Right renal pelvis (tissue), 4 donors: ENCODE results near the gene SMAD3. TPM values are rescaled to one million over a fixed set of nuclear protein-coding genes. Genes with fewer than 3 reads are reported as not detected.

Experiments
- DNase-seq, 4 donors: peaks; one replicate each; pipeline ENCODE4 v3.0.0-alpha.2; 2013; ENCODE audit warnings: low read depth in 4 of 4, low spot score in 3 of 4, missing footprints in 1 of 4
- polyA plus RNA-seq, 4 donors: library from polyadenylated mRNA; unstranded; fragments of 120-200 nt; gene quantifications; one replicate each; pipeline ENCODE4 v1.2.1, GENCODE V29; 2013; ENCODE audit not compliant: insufficient read length in 4 of 4

The SMAD3 gene
- polyA plus RNA-seq, 4 donors: 47.5 to 53.1 (median 50.2) TPM

DNA sequence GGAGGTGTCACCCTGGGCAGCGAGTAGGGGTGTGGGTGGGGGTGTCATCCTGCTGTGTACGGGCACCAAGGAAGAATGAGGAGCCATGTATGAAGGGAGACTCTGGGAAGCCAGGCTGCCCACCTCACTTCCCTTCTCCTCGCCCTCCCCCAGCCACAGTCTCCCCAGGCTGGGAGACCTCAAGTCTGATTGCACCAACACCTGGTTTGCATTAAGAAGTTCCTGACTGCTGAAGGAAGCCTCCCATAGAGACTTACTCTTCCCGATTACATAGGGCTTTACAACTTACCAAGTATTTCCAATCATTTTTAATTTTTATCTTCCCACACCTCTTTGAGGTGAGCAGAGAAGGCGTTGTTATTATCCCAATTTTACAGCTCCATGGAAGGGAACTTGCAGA is 29.5 kb upstream of the SMAD3 start:
- DNase-seq: no peak

DNA sequence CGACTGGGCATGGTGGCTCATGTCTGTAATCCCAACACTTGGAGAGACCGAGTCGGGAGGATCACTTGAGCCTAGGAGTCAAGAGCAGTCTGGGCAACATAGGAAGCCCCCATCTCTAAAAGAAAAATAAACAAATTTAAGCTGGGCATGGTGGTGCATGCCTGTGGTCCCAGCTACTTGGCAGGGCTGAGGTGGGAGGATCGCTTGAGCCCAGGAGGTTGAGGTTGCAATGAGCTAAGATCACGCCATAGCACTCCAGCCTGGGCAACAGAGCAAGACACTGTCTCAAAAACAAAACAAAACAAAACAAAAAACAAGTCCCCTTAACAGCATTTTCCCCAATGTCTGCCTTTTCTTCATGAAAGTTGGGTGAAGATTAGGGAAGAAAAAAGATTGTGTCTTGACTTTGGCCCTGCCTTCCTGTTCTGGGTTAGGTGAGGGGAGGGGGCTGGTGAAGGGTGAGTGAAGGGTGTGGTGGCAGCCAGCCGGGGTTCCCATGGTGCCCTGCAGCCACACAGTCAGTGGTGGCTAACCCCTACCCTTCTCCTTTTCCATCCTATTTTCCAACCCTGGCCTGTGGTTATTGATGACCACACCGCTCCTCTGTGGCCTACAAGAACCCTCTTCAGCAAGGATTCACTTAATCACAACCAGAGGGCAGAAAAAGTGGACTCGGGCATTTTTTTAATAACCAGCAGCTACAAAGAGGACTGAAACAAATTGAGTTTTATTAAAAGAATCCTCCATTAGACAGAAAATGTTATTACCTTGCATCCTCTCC is 28.4 kb upstream of the SMAD3 start:
- DNase-seq: no peak

DNA sequence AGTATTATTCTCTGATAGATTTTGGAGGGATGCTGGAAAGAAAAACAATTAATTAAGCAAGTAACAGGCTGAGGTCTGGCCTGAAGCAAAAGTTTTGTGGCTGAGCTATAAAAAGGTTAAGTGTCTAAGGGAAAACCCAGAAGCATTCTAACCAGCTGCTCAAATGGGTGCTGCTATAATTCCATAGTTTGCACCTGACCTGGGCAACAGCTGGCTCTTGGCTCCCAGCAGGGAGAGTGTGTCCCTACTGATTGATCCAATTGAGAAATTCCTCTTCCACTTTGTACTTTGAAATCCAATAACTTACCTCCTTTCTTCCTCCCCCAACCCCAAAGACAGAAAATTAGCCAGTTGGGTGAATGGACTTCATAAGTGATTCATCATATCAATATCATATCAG is 27.7 kb upstream of the SMAD3 start:
- DNase-seq: no peak

- no peak for DNase-seq
These were observed 26.7 kb upstream of the SMAD3 start for GRCh38 chr15:67038736-67039135.

- no peak for DNase-seq
These were observed 25.9 kb upstream of the SMAD3 start for GRCh38 chr15:67039384-67040075.

DNA sequence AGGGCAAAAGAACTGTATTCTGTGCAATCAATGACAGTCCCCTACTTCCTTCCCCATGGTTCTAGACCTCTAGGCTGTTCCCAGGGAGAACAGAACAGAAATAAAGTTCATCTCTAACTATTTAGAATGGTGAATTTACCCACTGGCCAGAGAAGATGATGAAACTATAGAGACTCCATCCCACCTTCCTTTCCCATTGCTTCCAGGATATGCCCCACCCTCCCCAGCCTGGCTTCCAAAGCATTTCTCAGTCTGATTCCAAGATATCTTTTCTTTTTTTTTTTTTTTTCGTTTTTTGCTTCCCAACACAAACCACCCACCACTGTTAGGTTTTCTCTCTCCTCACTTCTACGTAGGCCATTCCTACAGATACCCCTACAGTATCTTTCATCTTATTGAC is 25.1 kb upstream of the SMAD3 start:
- no peak for DNase-seq

- no peak for DNase-seq
These were observed 22.8 kb upstream of the SMAD3 start for GRCh38 chr15:67042551-67043142.

- DNase-seq: no peak
These were observed 21.2 kb upstream of the SMAD3 start for GRCh38 chr15:67043939-67044771.

- no peak for DNase-seq
These were observed 18.2 kb upstream of the SMAD3 start for GRCh38 chr15:67047149-67047661.

GRCh38 chr15:67048281-67049279 is 16.8 kb upstream of the SMAD3 start:
- DNase-seq: no peak

DNA sequence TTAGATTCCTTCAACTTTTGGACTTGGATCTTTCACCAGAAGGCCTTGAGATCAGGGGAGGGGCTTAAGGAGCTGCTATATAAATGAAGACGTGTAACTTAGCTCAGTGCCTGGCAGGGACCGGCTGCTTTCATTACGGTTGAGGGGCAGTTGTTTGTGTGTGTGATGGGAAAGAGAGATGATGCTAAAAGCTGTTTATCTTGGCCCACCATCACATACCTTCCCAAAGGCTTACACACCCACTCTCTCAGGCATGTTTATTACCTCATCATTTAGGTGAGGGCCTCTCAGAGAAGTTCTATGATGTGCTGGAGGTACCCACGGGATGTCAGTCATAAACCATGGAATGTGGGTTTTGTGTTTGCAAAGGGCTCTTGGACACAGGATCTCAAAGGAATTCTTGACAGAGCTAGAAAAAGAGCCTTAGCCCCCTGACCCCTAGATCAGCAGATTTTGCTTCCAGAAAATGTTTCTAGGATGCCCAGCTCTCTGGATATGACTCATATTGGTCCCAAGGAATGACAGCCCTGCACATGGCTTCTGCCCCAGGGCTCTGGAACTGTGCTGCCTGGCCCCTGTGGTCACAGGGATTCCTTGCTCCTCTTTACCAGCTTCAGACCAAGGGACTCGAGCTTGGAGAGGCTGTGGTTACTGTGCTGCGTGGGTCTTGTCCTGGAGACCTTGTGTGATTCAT is 15.9 kb upstream of the SMAD3 start:
- no peak for DNase-seq

DNA sequence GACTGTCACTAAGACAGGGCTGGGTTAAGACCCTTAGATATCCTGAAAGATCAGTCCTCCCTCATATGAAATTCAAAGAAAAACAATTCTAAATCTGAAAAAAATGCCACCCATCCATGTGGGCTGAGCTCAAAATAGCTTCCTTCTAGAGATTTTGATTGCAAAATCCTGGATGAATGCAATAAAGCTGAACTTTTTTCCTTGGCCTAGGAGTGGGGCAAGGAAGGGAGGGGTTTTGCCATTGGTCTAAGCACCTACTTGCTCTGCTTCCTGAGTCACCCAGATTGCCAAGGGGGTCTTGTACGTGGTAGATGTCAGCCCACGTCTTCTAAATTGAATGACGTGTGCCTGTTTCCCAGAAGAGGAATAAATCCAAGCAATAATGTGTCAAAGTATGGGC is 15.3 kb upstream of the SMAD3 start:
- DNase-seq: no peak

- DNase-seq: no peak
These were observed 14.8 kb upstream of the SMAD3 start for GRCh38 chr15:67050522-67051087.

DNA sequence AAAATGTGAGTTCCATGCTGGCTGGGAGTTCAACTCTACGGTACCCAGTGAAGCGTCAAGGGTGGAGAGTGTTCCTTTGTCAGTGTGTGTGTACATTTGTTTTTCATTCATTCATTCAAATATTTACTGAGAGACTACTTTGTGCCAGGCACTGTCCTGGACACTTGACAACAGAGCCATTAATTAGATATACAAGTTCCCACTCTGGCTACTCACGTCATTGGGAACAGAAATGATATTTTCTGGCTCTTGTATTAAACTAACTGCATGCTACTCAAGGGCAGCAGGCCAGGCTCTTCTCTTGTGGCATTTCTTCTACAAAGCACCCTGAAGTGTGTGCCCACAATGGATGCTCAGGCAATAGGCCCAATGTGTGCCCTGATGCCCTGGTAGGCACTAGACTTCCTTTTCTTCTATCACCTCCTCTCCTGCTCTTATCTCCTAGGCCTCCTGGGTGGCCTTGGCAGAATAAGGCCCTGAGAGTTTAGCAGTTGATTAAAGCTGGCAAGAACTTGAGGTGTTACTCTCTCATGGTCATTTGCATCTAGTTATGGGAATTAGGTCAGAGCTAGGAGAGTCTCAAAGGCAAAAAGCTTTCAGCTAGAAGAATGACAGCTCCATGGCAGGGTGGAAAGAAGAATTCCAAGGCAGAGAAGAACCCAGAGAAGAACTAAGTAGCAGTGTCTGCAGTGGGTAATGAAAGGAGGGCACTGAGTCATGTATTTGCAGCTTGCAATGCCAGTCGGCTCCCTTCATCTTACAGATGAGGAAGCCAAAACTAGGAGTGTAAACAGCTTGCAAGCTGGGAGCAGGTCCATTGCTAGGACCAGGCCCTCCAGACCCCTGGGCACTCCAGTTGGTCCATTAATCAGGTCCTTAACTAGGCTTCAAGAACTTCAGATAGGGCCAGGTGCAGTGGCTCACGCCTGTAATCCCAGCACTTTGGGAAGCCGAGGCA is 14.0 kb upstream of the SMAD3 start:
- DNase-seq: no peak

DNA sequence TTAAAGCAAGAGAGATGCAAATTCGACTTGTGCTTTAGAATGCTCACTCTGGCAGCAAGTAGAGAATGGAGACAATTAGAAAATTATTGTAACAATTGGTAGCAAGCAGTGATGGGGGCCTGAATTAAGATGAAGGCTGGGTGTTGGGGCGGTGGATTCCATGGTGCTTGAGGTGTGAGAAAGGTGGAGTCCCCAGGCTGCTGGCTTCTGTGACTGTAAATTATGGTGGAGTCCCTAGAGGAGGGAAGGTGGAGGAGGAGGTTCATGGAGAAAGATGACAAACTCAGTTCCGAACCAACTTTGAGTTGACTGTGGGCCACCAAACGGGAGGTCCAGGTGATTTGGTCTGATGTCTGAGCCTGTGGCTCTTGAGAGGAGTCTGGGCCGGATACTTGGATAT is 10.7 kb upstream of the SMAD3 start:
- no peak for DNase-seq

- DNase-seq: no peak
These were observed 6.3 kb upstream of the SMAD3 start for GRCh38 chr15:67059127-67059553.

DNA sequence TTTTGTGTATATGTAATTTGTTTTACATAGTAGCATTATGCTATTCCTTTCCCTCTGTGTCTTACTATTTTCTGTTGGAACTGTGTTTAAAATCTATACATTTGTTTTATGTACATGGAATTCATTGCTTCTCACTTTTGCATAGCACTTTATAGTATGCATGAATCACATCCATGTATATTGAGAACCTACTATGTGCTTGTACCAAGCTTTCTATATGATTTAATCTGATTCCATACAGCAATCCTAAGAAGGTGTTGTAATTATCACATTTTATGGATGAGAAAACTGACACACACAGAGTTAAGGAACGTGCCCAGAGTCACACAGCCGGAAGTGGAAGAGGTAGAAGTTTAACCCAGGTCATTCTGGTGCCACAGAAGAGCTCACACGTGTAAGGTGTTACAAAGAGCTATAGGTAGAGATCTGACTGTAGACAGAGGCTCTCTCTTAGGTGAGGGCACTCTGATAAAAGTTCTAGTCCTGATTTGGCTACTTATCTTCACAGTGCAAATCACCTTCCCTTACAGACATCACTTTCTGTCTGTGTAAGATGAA is 3.5 kb upstream of the SMAD3 start:
- DNase-seq: no peak
